Activated naive CD4-positive, alpha-beta T cell treated with anti-CD3 and anti-CD28 coated beads, Interleukin-2, amount 50 U/mL, for 72 hours (primary cell): ENCODE results near the gene MACROD2. TPM values are rescaled to one million over a fixed set of nuclear protein-coding genes. Genes with fewer than 3 reads are reported as not detected.

Experiments
- total RNA-seq, 2 donors: library from RNA; stranded (reverse); gene quantifications; one replicate each; pipeline ENCODE4 v1.2.3, GENCODE V29; 2022

MACROD2 gene
- total RNA-seq, 2 donors from 2014 or later = not detected

Other genes starting within 250 kb of the MACROD2 start
- gene ESF1, start 210.6 kb upstream of the MACROD2 start, total RNA-seq = 10 to 100 TPM; 10.9 to 18.4 TPM
- gene NDUFAF5, start 210.5 kb upstream of the MACROD2 start, total RNA-seq = 10 to 100 TPM; 22.6 to 39.1 TPM
- gene SEL1L2, start 4.9 kb upstream of the MACROD2 start, total RNA-seq = not detected